A673 (cell line): Measurements from ENCODE around the gene STX7.

Source experiments
- EZH2 ChIP-seq: fragments of 200-600 bp; sonication (generic); IDR thresholded peaks from 2 replicates; pipeline ENCODE4 v1.6.1; 2017; ENCODE audit warnings: borderline replicate concordance, low read depth, mild to moderate bottlenecking, mixed read lengths, antibody characterized with exemption, low read length; ENCODE audit not compliant: poor library complexity, severe bottlenecking
- TF ChIP-seq, protein P1 (sequence below): fragments of 300-800, 200-600 bp; sonication (generic); conservative IDR thresholded peaks from 2 replicates; pipeline ENCODE4 v1.5.1; 2017; ENCODE audit warnings: low read depth, mild to moderate bottlenecking, antibody characterized with exemption, low read length, moderate library complexity, mixed read lengths

DNA sequence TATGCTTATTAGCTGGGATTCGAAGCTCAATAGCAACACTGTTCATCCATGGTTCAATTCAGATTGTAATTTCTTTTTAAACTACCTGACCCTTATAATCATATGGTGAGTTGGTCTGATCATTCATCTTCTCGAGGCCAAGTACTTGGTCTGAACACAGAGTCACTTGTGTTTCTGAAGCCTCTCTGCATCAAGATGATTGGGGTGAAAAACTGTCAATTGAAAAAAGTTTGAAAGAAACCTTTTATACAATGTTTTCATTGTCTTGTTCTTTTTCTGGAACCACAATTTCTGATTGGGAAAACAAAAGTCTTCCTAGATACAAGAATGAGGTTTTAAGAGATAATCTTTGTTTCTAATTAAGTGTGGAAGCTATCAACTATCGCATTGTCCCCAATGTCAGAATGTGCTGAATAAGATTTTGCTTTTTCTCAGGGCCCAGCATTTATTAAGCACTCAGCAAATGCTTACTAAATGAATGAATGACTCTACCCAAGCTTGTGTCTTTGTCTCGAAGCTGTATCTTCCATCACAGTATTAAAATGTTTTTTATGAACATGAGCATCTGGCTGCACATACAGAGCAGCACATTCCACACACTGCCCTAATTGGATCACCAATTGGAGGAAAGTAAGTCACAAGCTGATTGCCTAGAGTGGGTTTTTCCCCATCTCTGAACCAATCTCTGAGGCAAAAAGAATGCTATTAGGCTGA, 66.6 kb downstream of the STX7 start:
- TF ChIP-seq, protein P1, sequence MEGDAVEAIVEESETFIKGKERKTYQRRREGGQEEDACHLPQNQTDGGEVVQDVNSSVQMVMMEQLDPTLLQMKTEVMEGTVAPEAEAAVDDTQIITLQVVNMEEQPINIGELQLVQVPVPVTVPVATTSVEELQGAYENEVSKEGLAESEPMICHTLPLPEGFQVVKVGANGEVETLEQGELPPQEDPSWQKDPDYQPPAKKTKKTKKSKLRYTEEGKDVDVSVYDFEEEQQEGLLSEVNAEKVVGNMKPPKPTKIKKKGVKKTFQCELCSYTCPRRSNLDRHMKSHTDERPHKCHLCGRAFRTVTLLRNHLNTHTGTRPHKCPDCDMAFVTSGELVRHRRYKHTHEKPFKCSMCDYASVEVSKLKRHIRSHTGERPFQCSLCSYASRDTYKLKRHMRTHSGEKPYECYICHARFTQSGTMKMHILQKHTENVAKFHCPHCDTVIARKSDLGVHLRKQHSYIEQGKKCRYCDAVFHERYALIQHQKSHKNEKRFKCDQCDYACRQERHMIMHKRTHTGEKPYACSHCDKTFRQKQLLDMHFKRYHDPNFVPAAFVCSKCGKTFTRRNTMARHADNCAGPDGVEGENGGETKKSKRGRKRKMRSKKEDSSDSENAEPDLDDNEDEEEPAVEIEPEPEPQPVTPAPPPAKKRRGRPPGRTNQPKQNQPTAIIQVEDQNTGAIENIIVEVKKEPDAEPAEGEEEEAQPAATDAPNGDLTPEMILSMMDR = no peak
- TF ChIP-seq EZH2 = no peak
